ENCODE measurements around the gene TNFRSF1A.

Gene TNFRSF1A

DNA sequence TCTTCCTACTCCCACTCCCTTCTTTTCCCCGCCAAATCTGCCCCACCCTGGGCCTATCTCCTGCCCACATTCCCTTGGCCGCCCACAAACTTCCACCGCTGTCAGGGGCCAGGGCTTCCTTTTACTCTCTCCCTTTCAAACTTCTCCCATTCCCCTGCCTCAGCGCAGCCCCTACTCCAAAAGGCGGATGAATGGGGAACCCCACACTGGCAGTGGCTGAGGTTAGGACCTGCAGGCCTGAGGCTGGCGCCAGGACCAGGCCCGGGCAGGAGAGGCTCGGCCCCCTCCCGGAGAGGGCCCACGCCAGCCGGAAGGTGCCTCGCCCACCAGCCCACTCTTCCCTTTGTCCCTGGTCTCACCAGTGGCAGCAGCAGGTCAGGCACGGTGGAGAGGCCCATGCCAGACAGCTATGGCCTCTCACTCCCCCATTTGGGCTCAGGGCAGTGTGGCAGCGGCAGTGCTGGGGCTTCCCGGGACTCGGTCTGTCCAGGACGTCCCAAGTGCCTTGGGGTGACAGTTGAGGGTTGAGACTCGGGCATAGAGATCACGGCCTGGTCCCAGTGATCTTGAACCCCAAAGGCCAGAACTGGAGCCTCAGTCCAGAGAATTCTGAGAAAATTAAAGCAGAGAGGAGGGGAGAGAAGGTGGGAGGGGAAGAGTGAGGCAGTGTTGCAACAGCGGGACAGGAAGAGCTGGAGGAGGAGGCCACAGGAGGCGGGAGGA is at the start of gene TNFRSF1A:
Gene TNFRSF1A (minus strand): TSS at position 660 of the 723 bp plus-strand sequence. CDS start 262 bp downstream, at position 398.
- DNase-seq: peak; percentile 52 to 53

DNA sequence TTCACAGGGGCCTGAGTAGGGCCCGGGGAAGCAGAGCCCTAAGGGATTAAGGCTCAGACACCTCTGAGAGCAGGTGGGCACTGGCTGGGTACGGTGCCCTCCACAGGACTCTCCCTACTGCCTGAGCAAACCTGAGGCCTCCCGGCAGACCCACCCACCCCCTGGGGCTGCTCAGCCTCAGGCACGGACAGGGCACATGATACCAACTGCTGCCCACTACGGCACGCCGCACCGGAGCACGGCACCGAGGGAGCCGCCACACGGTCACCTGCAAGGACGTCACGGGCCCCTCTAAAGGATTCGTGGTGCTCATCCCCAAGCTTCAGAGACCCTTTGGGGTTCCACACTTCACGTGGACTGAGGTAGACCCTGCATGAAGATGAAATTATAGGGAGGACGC is 49.1 kb upstream of the TNFRSF1A start:
- DNase-seq: no peak

DNA sequence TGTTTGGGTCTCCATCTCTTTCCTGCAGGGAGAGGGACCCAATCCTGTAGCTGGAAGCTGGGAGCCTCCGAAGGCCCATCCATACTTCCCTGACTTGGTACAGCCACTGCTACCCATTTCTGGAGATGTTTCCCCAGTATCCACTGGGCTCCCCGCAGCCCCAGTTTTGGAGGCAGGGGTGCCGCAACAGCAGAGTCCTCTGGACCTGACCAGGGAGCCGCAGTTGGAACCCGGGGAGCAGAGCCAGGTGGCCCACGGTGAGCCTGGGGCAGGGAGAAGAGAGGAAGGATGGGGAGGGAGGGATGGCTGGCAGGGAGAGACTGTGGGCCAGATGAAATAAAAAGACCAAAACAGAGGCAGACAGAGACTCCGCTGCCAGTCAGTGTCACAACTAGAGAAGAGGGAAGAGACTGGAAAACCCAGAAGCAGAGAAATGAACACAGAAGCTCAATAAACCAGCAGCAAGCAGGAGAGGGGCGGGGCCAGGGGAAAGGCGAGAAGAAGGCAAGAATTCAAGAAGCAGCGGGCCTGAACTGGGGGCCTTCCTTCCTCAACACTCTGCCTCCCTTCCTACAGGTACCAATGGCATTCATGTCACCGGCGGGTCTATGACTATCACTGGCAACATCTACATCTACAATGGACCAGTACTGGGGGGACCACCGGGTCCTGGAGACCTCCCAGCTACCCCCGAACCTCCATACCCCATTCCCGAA is 48.4 kb upstream of the TNFRSF1A start:
- DNase-seq: no peak

DNA sequence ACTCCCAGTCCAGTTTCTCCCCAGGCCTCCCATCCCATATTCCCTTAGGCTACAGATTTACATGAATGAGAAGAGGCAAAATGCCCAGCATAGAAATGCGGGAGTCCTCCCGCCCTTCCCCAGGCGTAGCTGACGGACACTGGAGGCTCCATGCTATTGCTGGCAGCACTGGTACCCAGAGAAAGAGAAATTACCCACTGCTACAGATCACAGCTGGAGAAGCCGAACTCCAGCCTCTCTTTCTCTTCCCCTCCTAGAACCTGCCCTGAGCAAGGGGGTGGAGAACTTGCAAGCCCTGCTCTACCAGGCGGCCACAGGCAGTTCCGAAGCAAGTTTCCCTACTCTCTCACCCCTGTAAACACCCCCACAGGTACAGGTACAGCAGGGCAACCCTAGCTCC is 45.7 kb upstream of the TNFRSF1A start:
- DNase-seq: no peak

DNA sequence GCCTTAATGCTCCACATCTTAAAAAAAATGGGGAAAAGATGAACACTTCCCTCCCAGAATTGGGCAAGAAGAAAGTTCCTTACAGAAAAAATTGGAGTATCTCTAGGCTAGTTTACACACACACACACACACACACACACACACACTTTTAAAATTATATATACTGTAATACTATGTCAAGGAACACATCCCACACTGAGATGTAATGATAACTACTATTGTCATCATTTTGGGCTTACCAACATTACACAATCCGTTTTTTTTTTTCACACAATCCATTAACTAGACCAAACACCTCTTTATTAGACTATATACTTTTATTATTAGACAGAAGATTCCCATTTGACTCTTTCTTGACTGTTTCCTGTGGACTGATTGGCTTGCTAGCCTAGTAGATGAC is 44.6 kb upstream of the TNFRSF1A start:
- no peak for DNase-seq

DNA sequence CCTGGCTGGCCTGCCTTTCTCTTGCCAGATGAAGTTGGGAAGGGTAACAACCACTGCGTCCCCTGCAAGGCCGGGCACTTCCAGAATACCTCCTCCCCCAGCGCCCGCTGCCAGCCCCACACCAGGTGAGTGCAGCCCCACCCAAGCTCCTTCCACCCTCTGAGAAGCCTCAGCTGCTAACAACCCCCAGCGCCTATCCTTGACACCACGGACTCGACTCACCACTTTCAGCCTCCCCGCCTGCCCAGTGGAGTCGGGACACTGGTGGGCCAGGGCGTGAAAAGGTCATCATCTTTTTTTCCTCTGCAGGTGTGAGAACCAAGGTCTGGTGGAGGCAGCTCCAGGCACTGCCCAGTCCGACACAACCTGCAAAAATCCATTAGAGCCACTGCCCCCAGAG is 44.2 kb upstream of the TNFRSF1A start:
- no peak for DNase-seq

DNA sequence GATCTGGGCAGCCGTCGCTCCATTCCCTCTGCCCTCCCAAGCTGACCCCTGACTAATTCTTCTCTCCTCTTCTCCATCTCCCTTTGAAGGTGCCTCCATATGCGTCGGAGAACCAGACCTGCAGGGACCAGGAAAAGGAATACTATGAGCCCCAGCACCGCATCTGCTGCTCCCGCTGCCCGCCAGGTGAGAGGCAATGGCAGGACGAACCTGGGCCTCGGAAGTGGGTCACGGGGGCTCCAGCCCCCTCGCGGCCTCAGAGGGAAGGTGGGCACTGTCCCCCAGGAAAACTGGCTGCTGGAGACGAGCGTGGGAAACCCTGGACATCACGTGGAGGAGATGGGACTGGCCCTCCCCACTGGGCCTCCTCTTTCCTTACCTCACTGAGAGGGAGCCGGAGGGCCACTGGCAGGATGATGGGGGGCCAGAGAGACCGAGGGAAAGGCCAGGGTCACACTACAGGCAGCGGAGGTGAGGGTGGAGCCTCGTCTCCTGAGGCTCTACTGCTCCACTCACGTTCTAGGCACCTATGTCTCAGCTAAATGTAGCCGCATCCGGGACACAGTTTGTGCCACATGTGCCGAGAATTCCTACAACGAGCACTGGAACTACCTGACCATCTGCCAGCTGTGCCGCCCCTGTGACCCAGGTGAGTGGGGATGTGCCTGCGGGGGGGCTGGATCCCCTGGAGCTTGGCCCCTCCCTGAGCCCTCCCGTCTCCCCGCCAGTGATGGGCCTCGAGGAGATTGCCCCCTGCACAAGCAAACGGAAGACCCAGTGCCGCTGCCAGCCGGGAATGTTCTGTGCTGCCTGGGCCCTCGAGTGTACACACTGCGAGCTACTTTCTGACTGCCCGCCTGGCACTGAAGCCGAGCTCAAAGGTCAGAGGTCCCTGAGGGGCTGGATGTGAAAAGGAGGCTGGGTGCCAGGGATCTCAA is 42.9 kb upstream of the TNFRSF1A start:
- no peak for DNase-seq

DNA sequence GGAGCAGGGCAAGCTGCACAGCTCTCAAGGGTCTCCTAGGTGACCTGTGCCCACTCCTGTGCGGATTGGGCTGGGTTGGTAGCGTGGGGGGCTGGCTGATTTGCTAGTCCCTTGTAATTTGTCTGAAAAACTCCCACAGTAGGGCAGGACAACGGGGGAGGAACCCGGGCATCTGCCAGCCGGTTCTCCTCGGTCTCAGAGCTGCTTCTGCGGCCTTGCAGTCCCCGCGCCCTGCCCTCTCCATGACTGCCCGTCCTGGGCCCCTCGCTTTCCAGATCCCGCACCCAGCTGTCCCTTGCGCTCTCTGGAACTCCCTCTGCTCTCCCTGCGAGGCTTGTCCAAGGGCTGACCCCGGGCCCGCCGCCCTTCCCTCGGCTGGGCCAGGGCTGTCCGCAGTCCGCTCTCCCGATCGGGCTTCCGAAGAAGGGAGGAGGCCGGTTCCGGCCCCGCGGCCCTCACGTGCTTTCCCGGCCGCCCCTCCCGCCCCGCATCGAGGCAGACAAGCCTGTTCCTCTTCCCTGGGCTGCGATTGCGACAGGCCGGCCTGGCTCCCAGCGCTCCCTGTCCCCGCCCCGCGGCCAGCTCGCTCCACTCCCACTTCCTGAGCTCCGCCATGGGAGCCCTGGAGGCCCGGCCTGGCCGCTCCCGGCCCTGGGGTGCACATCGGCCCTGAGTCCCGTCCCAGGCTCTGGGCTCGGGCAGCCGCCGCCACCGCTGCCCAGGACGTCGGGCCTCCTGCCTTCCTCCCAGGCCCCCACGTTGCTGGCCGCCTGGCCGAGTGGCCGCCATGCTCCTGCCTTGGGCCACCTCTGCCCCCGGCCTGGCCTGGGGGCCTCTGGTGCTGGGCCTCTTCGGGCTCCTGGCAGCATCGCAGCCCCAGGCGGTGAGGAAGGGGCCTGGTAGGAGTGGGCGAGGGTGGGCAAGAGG is 42.0 kb upstream of the TNFRSF1A start, which contains the start of gene LTBR:
Gene LTBR (plus strand): TSS at position 591 of the 927 bp plus-strand sequence. CDS start 197 bp downstream, at position 788.
- no peak for DNase-seq

DNA sequence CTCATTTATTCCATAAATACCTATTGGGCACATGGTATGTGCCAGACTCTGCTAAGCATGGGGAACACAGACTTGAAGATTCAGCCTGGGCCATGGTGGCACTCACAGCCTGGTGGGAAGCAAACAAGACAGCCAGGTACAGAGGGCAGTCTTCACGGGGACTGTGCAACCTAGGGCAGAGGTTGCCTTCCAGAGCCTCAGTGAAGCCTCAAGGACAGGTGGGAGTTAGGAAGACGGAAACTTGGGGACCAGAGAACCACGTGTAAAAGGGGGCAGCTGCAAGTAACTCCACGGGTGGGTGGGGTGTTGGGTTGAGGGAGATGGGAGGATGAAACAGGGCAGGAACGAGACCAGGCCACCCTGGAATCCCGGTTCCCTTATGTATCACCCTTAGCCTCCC is 41.1 kb upstream of the TNFRSF1A start:
- no peak for DNase-seq

DNA sequence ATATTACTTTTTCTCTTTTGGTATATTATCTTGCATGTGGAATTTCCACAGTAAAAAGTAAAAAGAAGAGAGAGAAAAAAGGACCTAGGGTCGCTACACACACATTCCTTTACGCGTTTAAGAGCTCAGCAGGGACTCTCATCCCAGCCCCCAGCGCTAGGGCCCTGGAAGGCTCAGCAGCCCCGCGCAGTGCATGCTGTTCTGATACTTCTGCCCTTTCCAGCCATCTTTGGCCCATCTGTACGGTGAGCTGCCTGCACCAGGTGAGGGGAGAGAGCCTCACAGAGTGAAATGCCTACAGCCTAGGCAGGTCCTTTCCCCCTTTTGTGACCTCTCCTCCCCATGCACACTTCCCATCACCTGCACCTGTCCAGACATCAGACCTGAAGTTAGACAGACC is 40.5 kb upstream of the TNFRSF1A start:
- DNase-seq: no peak

DNA sequence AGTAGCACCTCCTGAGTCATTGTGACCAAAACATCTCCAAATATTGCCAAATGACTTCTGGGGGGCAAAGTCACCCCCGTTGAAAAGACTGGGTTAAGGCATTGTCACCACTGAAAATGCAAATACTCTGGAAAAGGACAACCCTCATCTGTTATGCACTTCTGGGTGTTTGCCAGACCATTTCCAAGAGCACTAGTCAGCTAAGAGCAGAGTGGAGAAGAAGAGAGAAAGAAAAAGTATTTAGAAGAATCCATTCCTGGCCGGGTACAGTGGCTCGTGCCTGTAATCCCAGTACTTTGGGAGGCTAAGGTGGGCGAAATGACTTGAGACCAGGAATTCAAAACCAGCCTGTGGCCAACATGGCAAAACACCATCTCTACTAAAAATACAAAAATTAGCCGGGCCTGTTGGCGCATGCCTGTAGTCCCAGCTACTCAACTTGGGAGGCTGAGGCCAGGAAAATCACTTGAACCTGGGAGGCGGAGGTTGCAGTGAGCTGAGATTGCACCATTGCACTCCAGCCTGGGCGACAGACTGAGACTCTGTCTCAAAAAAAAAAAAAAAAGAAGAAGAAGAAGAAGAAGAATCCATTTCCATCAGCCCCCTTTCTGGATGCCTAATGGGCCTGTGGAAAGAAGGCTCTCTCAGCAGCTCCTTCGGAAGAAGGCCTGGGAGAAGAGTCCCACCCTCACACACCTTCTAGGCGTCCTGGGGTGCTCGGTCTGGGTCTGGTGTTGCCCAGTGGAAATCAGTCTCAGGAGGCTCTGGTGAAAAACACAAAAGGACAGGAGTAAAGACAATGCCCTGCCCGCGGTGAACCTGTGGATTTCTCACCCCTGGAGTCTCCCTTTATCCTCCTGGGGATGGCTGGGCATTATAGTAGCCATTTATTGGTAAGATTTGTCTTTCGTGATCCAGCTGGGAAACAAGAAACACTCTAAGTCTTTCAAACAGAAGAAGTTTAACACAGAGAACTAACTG is 38.6 kb upstream of the TNFRSF1A start:
- no peak for DNase-seq

DNA sequence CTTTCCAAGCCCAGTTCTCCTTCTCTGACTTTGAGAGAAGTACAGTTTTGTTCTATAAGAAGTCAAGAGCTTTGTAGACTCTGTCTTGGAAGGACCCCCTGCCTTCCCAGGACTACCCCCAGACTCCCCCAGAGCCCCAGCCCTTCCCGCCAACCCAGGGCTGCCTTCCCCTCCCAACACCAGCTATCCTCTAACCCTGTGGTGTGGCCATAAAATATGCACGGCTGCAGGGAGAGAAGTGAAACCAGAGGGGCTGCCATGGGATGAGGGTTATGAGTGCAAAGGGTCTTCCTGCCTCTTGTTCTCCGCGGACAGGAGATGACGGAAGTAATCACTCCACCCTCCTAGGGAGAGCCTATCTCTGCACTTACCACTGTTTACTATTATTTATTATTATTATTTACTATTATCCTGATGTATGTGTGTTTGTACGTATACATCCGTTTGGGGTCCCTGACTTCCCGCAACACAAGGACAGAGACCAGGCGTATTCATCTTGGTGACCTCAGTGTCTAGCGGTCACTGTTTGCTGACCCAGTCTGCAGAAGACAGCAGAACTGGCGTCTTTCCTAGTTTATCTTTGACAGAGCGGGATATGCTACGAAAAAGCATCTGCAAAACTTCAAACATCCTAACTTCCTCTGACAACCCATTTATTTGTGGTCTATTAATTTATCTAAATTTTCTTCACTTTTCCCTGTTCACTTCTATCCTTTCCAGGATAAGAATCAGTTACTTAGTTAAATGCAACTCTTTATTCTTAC is 37.0 kb upstream of the TNFRSF1A start:
- DNase-seq: no peak

DNA sequence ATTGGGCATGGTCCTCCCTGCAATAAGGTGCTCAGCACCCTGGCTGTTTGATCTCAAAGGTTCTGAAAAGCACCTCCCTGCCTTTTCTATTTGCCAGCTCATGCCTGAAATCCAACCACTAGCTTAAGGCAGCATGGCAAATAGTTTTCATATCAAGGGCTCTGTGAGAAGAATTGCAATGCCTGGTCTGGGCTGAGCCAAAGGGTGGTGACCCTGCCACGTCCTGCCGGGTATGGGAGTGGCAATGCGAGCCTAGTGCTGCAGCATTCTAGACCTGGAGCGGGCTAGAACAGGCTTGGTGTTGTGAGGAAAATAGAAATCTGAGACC is 35.8 kb upstream of the TNFRSF1A start:
- no peak for DNase-seq

DNA sequence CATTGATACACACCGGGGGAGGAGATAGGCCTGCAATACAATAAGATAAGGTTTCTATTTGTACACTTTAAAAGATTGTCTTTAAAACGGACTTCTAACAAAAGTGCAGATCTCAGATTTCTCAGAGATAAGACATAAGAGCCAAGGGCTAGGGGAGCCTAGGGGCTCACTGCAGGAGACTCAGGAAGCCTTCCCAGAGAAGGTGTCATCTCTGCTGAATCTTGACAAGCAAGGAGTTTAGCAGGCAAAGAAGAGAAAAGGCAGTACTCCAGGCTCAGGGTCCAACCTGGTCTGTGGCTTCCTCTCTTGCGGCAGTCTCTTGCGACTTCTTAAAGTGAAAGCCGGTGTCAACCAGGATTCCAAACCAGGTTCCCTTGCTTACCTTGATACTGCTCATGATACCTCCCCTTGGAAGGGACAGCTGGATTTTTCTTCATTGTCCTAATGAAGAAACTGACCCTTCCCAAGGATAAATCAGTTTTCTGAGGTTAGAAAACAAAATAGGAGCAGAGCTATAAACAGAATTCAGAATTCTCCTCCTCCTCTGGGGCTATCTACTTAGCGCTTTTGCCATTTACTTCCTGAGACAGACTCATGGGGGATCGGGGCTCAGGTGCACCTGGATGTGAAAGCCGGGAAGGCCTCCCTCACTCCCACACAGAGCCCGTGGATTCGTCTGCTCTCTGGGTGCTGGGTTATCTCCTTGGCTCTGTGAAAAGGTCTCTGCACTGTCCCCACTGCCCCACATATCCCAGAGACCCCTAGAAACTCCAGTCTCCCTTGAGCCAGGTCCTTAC is 35.2 kb upstream of the TNFRSF1A start:
- DNase-seq: no peak

DNA sequence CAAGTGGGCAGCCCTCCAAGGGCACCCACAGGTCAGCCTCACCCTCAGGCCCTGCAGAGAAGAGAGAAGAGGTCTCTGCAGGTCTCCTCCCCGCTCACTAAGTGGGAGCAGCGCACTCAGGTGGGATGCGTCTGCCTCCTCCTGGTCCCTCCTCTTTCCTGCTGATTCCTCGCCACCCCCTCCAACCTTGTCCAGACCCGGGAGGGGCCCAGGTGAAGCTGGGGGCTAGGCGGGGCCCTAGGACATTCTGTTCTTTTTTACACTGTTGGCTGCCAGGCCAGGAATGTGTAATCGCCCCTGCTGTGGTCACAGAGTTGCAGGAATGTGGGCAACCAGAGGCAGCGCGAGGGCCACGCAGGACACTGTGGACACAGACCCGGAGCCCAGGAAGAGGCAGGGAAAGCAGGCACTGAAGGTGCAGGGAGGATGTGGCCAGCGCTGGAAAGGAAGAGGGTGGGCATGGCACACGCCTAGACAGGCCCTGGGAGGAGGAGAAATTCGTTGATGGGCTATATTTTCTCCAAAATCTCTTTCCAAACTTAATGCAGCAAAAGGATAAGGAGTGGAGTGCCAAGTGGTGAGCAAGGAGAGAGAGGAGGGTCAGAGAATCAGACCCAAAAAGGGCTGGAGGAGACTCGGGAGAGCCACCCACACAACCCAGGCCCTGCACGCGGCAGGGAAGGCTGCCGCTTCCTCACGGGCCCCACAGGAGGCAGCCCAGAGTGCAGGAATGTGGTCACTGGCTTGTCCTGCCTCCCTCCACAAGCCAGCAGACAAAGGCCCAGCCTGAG is 34.4 kb upstream of the TNFRSF1A start:
- no peak for DNase-seq

DNA sequence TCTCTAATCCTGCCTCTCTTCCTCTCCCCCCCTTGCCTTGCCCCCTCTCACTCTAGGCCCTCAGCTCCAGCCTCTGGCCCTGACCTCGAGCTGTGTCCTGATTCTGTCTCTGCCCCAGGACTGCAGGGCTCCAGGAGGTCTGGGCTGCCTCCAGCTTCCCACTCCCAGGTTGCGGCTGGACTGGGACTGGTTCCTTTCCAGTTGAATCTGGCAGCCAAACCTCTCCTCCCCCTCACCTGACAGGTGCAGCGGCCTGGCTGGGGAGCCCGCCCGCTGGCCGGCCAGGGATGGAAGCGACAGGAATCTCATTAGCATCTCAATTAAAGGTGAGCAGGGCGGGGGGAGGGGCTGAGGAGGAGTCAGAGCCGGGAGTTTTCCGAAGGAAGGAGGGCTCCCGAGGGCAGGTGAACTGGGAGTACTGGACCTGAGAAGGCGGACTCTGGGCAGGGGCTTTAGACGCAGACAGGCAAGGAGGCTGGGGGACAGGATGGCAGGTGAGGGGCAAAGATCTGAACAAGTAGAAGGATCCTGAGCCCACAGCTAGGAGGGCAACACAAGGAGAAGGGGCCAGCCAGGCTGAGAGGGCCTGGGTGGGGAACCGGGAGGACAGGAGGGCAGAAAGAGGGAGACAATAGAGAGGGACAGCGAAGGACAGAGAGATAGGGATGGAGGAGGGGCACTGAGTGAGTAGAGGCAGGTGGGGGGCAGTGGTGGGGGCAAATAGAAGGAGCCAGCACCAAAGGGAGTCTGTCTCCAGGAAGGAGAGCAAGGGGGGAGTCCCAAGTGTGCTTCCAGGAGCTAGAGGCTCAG is 33.6 kb upstream of the TNFRSF1A start, which contains the start of gene SCNN1A:
Gene SCNN1A (minus strand): TSS at position 295 of the 810 bp plus-strand sequence. CDS start 780 bp downstream, outside the sequence.
- DNase-seq: no peak

DNA sequence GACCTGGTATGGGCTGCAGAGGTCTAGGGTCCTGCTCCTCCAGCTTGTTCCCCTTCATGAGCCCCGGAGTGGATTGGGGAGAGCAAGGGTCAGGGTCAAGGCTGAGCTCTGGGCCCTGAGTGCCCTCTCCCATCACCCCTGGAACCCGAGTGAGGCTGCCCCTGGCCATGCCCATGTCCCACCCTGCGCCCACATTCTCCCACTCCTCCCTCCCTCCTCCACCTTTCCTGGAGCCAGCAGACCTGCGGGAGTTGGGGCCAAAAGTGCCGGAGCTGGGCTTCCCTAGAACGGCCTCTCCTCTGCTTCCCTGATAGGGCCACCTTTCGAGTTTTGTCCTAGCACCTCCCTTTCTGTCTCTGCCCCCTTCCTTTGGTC is 32.9 kb upstream of the TNFRSF1A start:
- no peak for DNase-seq
